Astrocyte of the cerebellum (primary cell): ENCODE measurements around the gene VSTM1.
A peak's percentile ranks its signal among the peaks of the same experiment; 100 is the strongest.

Experiments
- DNase-seq: peaks from one replicate; pipeline ENCODE4 v3.0.0-alpha.2; 2011; ENCODE audit warnings: low read depth
- H3K4me3 ChIP-seq: 2 replicates; pipeline ENCODE4 v1.5.1; 2011; ENCODE audit warnings: mild to moderate bottlenecking, low read depth, low read length, moderate library complexity
- in situ Hi-C: cut with HindIII; loops from 2 replicates; pipeline ENCODE4 v1.10.0; 2017; ENCODE audit warnings: low sequenced_read_pairs
- TF ChIP-seq, protein P1 (sequence below): IDR thresholded peaks from 2 replicates; pipeline ENCODE4 v1.5.1; 2012; ENCODE audit warnings: low read length, low read depth, moderate library complexity, mild to moderate bottlenecking; ENCODE audit errors: missing control alignments

Gene VSTM1

DNA sequence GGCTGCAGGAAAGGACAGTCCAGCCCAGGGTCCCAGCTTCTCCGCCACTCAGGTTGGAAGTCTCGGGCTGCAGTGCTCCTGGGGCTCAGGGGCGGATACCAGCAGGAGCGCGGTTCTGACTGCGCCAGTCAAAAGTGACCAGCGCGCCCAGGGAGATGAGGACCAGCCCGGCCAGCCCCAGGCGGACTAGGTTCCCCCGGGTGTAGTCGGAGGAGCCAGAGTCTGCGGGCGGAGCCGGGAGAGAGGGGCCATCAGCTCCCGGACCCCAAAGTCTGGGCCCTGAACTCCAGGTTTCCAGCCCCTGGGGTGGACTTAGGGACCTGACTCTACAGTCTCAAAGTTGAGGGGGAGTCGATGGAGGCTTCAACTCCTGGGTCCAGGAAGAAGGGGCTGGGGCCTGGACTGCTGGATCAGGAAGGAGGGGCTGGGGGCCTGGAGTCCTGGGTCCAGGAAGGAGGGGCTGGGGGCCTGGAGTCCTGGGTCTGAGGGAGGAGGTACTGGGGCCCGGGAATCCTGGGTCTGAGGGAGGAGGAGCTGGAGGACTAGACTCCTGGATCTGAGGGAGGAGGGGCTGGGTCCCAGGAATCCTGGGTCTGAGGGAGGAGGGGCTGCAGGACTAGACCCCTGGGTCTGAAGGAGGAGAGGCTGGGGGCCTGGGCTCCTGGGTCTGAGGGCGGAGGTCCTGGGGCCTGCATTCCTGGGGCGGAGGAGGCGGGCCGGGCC, 31.6 kb upstream of the VSTM1 start:
- DNase-seq, result no peak
- H3K4me3 ChIP-seq, result peak overlapping the region; percentile 32
- in situ Hi-C loops, result no loop called here
- TF ChIP-seq, protein P1, sequence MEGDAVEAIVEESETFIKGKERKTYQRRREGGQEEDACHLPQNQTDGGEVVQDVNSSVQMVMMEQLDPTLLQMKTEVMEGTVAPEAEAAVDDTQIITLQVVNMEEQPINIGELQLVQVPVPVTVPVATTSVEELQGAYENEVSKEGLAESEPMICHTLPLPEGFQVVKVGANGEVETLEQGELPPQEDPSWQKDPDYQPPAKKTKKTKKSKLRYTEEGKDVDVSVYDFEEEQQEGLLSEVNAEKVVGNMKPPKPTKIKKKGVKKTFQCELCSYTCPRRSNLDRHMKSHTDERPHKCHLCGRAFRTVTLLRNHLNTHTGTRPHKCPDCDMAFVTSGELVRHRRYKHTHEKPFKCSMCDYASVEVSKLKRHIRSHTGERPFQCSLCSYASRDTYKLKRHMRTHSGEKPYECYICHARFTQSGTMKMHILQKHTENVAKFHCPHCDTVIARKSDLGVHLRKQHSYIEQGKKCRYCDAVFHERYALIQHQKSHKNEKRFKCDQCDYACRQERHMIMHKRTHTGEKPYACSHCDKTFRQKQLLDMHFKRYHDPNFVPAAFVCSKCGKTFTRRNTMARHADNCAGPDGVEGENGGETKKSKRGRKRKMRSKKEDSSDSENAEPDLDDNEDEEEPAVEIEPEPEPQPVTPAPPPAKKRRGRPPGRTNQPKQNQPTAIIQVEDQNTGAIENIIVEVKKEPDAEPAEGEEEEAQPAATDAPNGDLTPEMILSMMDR, result no peak

DNA sequence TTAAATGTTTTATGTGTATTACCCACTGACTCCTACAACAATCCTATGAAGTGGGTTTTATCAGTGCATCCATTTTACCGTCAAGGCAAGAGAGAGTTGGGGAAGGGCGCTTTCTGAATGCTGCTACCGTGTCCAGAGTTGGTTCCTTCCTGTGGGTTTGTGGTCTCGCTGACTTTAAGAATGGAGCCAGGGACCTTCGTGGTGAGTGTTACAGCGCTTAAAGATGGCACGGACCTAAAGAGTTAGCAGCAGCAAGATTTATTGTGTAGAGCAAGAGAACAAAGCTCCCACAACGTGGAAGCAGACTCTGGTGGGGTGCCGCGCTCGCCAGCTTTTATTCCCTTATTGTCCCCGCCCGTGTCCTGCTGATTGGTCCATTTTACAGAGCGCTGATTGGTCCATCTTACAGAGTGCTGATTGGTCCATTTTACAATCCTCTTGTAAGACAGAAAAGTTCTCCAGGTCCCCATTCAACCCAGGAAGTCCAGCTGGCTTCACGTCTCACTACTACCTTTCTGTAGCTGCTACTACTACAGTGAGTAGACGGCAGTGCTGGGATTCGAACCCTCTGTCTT, 30.8 kb upstream of the VSTM1 start:
- TF ChIP-seq, protein P1, result no peak
- in situ Hi-C loops, result no loop called here
- no peak overlapping the region for H3K4me3 ChIP-seq
- DNase-seq, result no peak

DNA sequence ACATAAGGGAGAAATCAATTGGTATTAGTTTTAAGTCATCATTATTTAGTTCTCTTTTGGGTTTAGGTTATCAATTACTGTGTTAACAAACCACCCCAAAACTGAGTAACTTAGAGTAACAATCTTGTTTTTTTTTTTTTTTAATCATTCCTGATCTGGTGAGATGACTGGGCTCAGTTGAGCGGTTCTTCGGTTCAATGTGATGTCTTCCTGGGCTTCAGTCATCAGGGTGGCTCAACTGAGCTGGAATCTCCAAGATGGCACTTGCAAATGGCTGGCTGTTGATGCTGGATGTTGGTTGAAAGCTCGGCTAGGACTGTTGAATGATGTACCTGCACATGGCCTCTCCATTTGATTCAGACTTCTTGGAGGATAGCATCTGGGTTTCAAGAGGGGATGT, 20.7 kb upstream of the VSTM1 start:
- no peak for DNase-seq
- in situ Hi-C loops, result no loop called here
- H3K4me3 ChIP-seq, result no peak overlapping the region
- TF ChIP-seq, protein P1, result no peak

DNA sequence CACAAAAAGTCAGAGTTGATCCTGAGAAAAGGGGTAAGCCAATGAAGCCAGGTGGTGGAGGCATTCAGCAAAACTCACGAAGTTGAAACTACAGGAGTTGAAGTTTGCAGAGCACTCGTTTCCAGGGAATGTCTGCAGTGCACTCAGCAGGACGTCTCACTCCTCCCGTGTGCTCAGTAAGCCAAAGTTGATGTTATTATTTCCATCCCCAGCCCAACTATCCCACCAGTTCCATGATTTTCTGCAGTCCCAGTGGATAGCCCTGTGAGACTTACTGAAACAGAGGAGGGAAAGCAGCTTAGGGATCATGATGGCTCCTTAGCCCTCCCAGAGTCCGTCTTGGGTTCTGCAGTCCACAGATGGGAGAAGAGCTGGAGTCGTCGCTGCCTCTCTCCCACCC, 17.3 kb upstream of the VSTM1 start, which contains the start of gene TARM1:
TSS of gene TARM1 (minus strand) at position 334 of the 400 bp plus-strand sequence. CDS start at position 309, 25 bp downstream.
- in situ Hi-C loops, result no loop called here
- DNase-seq, result no peak
- H3K4me3 ChIP-seq, result no peak within 1 kb of the TSS
- TF ChIP-seq, protein P1, result no peak

DNA sequence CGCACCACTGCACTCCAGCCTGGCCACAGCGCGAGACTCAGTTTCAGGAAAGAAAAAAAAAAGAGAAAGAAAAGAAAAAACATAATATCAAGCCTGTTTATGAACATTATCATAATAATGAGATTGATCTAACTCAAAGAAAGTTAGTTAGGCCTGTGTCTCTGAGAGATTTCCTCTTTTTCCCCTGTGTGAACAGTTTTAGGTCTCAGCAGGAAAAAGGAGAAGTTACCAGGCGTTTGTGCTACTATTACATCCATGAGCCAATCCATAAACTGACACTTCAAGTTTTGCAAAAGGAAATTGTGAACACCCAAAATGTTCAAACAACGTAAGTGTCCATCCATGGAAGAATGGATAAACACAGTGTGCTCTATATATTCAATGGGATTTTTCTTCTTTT, 13.6 kb upstream of the VSTM1 start:
- TF ChIP-seq, protein P1, result no peak
- DNase-seq, result no peak
- H3K4me3 ChIP-seq, result no peak overlapping the region
- in situ Hi-C loops, result no loop called here

DNA sequence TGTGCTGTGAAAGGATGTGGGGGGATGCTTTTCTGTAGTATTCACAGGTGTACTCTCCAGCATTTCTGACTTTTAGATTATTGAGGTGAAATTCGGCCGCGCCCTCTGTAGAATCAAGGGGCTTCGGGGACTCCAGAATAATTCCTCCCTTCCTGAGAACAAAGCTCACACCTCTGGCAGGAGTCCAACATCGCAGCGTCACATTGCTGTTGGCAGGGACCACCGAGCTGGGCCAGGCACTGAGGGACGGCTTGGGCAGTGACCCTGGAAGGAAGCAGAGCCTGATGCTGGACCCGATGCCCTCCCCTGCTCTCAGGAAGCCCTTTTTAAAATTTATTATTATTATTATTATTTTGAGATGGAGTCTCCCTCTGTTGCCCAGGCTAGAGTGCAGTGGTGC, 11.2 kb upstream of the VSTM1 start:
- TF ChIP-seq, protein P1, result no peak
- H3K4me3 ChIP-seq, result no peak overlapping the region
- in situ Hi-C loops, result no loop called here

More for the DNA sequence above, 11.2 kb upstream of the VSTM1 start:
- no peak for DNase-seq
